LoVo (cell line): ENCODE measurements around the gene GGPS1.
A peak's percentile ranks its signal among the peaks of the same experiment; 100 is the strongest.
"Not testable (repeated sequence)": the region's sequence is repeated elsewhere in the genome, so short reads cannot be mapped to it uniquely, and the experiment has no call there.

Experiments used
- DNase-seq: peaks from one replicate; pipeline ENCODE4 v3.0.0-alpha.2; 2016; ENCODE audit warnings: low spot score

The GGPS1 gene

GRCh38 chr1:235304549-235305451 is 23.6 kb upstream of the GGPS1 start:
- DNase-seq, result no peak

GRCh38 chr1:235307158-235308124 is 20.9 kb upstream of the GGPS1 start:
- DNase-seq, result no peak

- not testable (repeated sequence) for DNase-seq
Measured at GRCh38 chr1:235309206-235309605, 19.2 kb upstream of the GGPS1 start.

- DNase-seq, result no peak
Measured at GRCh38 chr1:235313262-235313661, 15.1 kb upstream of the GGPS1 start.

- no peak for DNase-seq
Measured at GRCh38 chr1:235313931-235314678, 14.3 kb upstream of the GGPS1 start.

GRCh38 chr1:235315173-235315572 is 13.2 kb upstream of the GGPS1 start:
- DNase-seq, result no peak

- DNase-seq, result no peak
Measured at GRCh38 chr1:235315735-235316134, 12.6 kb upstream of the GGPS1 start.

- DNase-seq, result no peak
Measured at GRCh38 chr1:235317168-235317567, 11.2 kb upstream of the GGPS1 start.

- DNase-seq, result no peak
Measured at GRCh38 chr1:235319255-235319654, 9.1 kb upstream of the GGPS1 start.

GRCh38 chr1:235320521-235321179 is 7.7 kb upstream of the GGPS1 start:
- DNase-seq, result no peak

- DNase-seq, result no peak
Measured at GRCh38 chr1:235324296-235324695, 4.1 kb upstream of the GGPS1 start.

- DNase-seq, result no peak
Measured at GRCh38 chr1:235325139-235325538, 3.2 kb upstream of the GGPS1 start.

GRCh38 chr1:235325854-235326253 is 2.5 kb upstream of the GGPS1 start:
- DNase-seq, result no peak

GRCh38 chr1:235326719-235327558 is 1.4 kb upstream of the GGPS1 start:
- DNase-seq, result peak; percentile 54

GRCh38 chr1:235327559-235328270 is 655 bp upstream of the GGPS1 start, which contains the start of gene ARID4B:
Gene ARID4B, minus strand, starts transcription at chr1:235328179. Its CDS starts 1,260 bp downstream, at chr1:235326919.
- DNase-seq, result no peak

- DNase-seq, result peak; percentile 35
Measured at GRCh38 chr1:235329139-235329902, 951 bp downstream of the GGPS1 start.

- DNase-seq, result no peak
Measured at GRCh38 chr1:235330918-235331285, 2.5 kb downstream of the GGPS1 start.

- DNase-seq, result no peak
Measured at GRCh38 chr1:235331401-235331800, 3.0 kb downstream of the GGPS1 start.

- DNase-seq, result no peak
Measured at GRCh38 chr1:235336903-235337302, 8.5 kb downstream of the GGPS1 start.
